NCI-H1048 (cell line): ENCODE measurements around the gene CDON.
A peak's percentile ranks its signal among the peaks of the same experiment; 100 is the strongest.

Experiments
- DNase-seq: peaks from one replicate; lab custom pipeline; 2025; lab: John Stamatoyannopoulos, UW

Gene CDON

GRCh38 chr11:126082251-126083109, 19.8 kb upstream of the CDON start:
- peak; percentile 47 for DNase-seq

DNA sequence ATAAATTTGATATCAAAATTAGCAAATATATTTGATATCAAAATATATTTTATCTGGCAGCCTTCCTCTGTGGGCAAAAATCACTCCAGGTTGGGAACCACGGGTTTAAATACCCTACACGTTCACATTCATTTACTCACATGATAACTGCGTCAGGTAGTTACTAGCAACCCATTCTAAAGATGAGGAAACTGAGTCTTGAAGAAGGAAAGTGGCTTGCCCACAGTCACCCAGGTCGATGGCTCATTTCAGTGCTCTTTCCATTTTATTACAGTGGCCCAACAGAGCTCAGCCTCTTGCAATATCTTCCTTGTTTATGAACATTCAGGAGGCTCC, 19.2 kb upstream of the CDON start:
- DNase-seq = no peak

- DNase-seq = no peak
Measured at GRCh38 chr11:126080161-126080941, 17.7 kb upstream of the CDON start.

GRCh38 chr11:126079621-126080124, 17.0 kb upstream of the CDON start:
- no peak for DNase-seq

DNA sequence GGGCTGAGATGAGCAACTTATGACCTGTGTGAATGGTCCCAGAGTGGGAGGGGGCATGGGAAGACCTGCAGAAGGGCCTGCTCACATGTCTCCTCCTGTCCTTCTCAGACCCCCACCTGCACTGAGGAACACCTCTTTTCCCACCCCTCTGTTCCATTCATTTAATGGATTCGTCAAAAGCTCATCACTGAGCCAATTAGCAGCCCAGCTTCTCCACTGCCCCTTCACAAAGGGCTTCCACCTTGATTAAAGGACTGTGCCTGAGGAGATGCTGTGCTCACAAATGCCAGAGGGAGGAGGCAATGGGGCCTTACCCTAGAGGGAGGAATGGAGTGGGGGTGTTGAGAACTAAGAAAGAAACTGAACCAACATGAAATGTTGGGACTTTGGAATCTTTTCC, 14.0 kb upstream of the CDON start:
- no peak for DNase-seq

DNA sequence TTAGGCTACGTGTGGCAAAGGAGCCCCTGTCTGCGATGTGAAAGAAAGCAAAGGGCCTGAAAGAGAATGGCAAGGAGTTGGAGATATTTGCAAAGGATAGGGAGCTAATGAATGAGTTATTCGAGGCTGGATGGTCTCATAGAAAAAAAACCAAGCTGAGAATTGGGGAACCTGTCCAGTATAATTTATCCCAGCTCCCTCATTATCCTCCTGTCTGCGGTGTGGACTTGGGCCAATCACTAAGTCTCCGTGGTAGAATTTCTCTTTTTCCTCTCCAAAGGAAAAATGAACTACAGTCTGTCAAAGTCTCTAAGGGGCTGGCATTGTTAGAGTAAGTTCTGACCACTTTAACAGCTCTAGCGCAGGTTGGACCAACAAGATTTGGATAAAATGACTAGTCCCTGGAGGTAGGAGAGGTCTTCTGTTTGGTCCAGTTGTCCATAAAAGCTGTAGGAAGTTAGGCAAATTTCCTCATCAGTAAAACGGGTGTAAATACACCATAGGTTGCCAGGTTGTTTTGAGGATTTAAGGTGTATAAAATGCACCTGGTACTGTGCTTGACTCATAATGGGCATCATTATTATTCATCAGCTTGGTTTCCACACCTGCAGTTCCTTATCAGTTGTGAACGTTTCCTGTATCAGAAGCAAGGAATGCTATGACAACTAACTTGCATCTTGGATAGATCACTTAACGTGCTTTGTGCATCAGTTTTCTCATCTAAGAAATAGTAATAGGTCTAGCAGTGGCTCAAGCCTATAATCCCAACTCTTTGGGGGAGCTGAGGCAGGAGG, 10.3 kb upstream of the CDON start:
- no peak for DNase-seq

- DNase-seq = peak; percentile 88
Measured at GRCh38 chr11:126072141-126072741, 9.6 kb upstream of the CDON start.

GRCh38 chr11:126063507-126063852, 814 bp upstream of the CDON start:
- DNase-seq = no peak

- DNase-seq = no peak
Measured at GRCh38 chr11:126061707-126062678, 673 bp downstream of the CDON start.

- no peak for DNase-seq
Measured at GRCh38 chr11:126060757-126061171, 1.9 kb downstream of the CDON start.

DNA sequence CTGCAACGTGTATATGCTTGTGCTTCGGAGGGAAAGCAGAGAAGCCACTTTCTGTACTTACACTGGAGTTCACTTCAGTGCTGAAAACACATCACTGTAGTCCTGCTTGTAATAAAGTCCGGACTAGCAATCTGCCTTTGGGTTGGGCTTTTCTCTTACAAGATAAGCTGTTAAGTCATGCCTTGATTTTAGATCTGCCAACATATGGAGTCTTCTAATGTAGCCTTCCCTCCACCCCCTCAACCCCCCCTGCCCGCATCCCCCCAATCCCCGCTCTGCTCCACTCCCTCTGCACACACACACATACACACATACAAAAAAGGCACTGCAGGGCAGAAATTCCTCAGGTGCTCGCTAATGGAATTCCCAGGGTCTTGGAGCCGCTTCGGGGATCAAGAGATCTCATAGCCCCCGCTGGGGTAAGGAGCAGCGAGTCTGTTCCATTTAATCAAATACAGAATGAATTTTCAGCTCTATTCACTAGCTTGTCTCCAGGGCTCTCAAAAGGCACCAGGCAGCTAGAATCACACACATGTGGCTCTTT, 3.4 kb downstream of the CDON start:
- DNase-seq = no peak

GRCh38 chr11:126058105-126058874, 4.4 kb downstream of the CDON start:
- DNase-seq = no peak

GRCh38 chr11:126054882-126055281, 7.8 kb downstream of the CDON start:
- DNase-seq = no peak

GRCh38 chr11:126054408-126054807, 8.3 kb downstream of the CDON start:
- DNase-seq = no peak

DNA sequence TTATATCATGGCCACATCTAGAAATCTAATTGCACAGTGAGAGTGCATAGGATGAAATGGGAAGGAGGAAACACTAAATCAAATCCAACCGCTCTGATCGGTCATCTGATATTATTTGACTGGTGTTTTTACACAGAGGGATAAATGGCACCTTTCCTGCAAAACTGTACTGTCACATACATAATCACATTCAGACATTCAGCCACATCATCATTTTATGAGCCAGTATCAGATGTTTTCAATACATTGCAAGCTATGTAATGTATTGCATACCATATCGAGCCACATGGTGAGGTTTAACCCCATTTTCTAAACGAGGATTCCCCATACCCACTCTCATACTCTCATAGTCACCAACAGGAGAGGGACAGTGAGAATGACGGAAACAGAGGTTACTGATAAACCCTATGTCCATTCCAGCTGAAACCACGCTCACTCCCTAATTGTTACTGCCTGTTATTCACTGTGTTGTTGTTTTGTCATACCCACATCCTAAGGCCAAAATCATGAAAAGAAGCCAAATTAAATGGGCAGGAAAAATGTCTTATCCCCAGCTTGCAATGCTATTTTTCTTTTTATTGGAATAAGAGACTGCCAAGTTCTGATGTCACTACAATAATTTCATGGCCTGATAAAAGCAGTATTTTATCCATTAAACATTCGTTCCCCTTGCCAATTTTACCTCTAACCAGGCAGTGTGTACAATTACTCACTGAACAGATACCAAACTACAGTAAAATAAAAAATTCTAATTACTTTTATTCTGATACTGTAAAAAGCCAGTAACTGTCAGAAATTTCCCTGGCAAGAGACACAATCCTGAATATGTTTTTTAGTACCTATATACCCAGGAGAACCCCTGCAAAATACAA, 9.0 kb downstream of the CDON start:
- no peak for DNase-seq

DNA sequence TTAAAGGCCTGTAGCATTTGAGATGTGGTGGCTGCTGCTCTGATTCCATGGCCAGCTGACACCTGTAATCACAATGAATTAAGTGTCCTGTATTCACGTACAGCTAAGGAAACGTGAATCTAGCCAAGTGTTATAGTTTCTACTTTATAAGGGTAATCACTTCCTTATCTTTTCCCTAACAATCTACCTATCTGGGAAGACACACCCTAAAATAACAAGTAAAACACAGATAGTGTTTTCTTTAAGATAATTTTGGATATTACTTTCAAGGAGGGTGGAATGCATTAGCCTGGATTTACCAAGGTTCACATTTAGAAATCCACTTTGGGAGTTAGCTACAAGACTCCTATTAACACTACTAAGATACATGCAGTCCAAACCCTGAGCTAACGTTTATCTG, 11.5 kb downstream of the CDON start:
- no peak for DNase-seq

DNA sequence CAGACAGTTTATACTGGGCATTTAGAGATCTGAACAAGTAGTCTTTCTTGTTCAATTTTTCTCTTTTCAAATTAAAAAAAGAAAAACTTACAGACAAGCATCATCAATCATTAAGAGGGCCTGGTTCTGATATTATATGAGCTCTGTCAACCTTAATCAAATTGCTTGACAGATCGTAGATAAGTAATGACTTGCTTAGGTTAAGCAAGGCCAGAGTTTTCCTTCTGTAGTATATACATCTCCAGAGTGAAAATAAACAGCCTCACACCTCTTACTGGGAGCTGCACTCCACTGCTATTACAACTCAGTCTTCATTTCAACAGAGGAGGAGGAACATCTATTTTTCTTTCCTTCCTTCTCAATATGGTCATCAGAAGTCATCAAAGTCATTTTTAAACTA, 13.5 kb downstream of the CDON start:
- no peak for DNase-seq

DNA sequence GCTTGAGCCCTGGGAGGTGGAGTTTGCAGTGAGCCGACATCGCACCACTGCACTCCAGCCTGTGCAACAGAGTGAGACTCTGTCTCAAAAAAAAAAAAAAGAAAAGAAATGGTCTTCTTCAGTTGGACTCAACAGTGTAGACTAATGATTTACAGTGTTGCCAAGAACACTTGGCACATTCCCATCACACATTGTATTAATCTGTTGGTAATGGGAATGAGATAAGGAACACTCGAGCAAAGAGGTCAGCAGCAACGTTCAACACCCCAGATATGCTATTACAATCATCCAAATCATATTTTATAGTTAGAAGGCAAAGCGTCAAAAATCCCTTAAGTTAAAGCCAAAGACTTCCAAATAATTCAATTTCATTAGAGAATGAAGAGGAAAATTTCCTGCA, 14.5 kb downstream of the CDON start:
- no peak for DNase-seq
